DOHH2 (cell line): ENCODE results near the gene CENPP.
A peak's percentile ranks its signal among the peaks of the same experiment; 100 is the strongest.
"Not testable (repeated sequence)": the region's sequence is repeated elsewhere in the genome, so short reads cannot be mapped to it uniquely, and the experiment has no call there.

Experiments
- H3F3A ChIP-seq: fragments of 200-600 bp; sonication (generic), shearing (Covaris generic); 2 replicates; pipeline ENCODE4 v1.6.0; 2016; ENCODE audit warnings: antibody characterized with exemption, mild to moderate bottlenecking; ENCODE audit not compliant: control insufficient read depth, insufficient read depth
- H3K27ac ChIP-seq: fragments of 200-600 bp; sonication (generic); 2 replicates; pipeline ENCODE4 v1.5.1; 2014; ENCODE audit warnings: low read depth, mild to moderate bottlenecking, low read length, moderate library complexity
- H3K27me3 ChIP-seq: fragments of 200-600 bp; sonication (generic); 2 replicates; pipeline ENCODE4 v1.6.1; 2014; ENCODE audit warnings: mild to moderate bottlenecking, low read length, mixed read lengths; ENCODE audit not compliant: control insufficient read depth
- H3K36me3 ChIP-seq: fragments of 200-600 bp; sonication (generic); 2 replicates; pipeline ENCODE4 v1.6.1; 2014; ENCODE audit warnings: mild to moderate bottlenecking, low read length, moderate library complexity, mixed read lengths; ENCODE audit not compliant: control insufficient read depth
- H3K4me1 ChIP-seq: fragments of 200-600 bp; sonication (generic); 2 replicates; pipeline ENCODE4 v1.6.1; 2014; ENCODE audit warnings: mild to moderate bottlenecking, low read length, mixed read lengths; ENCODE audit not compliant: control insufficient read depth
- H3K4me2 ChIP-seq: fragments of 200-600 bp; sonication (generic); 2 replicates; pipeline ENCODE4 v1.6.0; 2014; ENCODE audit warnings: mild to moderate bottlenecking, low read length, moderate library complexity
- H3K4me3 ChIP-seq: fragments of 200-600 bp; sonication (generic); 2 replicates; pipeline ENCODE4 v1.5.1; 2014; ENCODE audit warnings: mild to moderate bottlenecking, low read length, mixed read lengths
- H3K79me2 ChIP-seq: fragments of 200-600 bp; sonication (generic); 2 replicates; pipeline ENCODE4 v1.6.1; 2014; ENCODE audit warnings: mild to moderate bottlenecking, low read length, mixed read lengths; ENCODE audit not compliant: control insufficient read depth
- H3K9me2 ChIP-seq: fragments of 200-600 bp; sonication (generic); replicated peaks from 2 replicates; pipeline ENCODE4 v1.6.1; 2014; ENCODE audit warnings: mild to moderate bottlenecking, low read length, mixed read lengths; ENCODE audit not compliant: control insufficient read depth
- H3K9me3 ChIP-seq: fragments of 200-600 bp; sonication (generic); 2 replicates; pipeline ENCODE4 v1.6.1; 2014; ENCODE audit warnings: antibody characterized with exemption, low read length, mixed read lengths; ENCODE audit not compliant: control insufficient read depth, insufficient read depth
- H4K20me1 ChIP-seq: fragments of 200-600 bp; sonication (generic); 2 replicates; pipeline ENCODE4 v1.6.0; 2014; ENCODE audit warnings: low read depth, mild to moderate bottlenecking, antibody characterized with exemption, low read length, moderate library complexity; ENCODE audit not compliant: control insufficient read depth, insufficient read depth
- EZH2phosphoT487 ChIP-seq: fragments of 200-600 bp; sonication (generic); IDR thresholded peaks from 2 replicates; pipeline ENCODE4 v1.6.1; 2017; ENCODE audit warnings: borderline replicate concordance, mild to moderate bottlenecking, antibody characterized with exemption, low read length, moderate library complexity, mixed read lengths
- TF ChIP-seq, protein P1 (sequence below): fragments of 200-600 bp; sonication (generic); IDR thresholded peaks from one replicate; pipeline ENCODE4 v1.5.1; 2014; ENCODE audit warnings: antibody characterized with exemption, mild to moderate bottlenecking, low read depth, low read length; ENCODE audit not compliant: poor library complexity, severe bottlenecking

CENPP gene

DNA sequence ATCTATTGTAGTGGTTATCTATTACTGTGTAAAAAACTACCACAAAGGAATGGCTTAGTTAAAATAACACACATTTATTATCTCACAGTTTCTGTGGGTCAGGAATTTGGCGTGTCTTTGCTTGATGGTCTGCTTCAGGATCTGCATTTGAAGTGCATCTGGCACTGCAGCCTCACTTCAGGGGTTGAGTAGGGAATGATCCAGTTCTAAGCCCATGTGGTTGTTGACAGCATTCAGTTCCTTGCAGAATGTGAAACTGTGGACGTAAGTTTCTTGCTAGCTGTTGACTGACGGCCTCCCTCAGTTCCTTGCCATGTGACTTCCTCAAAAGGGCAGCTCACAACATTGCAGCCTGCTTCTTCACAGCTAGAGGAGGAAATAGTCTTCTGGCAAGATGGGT is 80.7 kb downstream of the CENPP start:
- Histone ChIP-seq H3K9me2 (no peaks in the 10 kb centered on the region), H3F3A (no peaks in the 10 kb centered on the region), H3K36me3 (no peaks in the 10 kb centered on the region), H3K9me3 (no peaks in the 10 kb centered on the region), H3K79me2 (no peaks in the 10 kb centered on the region), H3K4me3 (peak overlapping the region; percentile 41), H3K27ac (no peak overlapping the region), H3K4me2 (peak overlapping the region; percentile 59), H3K27me3 (no peaks in the 10 kb centered on the region), H4K20me1 (no peaks in the 10 kb centered on the region), H3K4me1 (peaks cover 16% of the 10 kb centered on the region)
- TF ChIP-seq, protein P1, sequence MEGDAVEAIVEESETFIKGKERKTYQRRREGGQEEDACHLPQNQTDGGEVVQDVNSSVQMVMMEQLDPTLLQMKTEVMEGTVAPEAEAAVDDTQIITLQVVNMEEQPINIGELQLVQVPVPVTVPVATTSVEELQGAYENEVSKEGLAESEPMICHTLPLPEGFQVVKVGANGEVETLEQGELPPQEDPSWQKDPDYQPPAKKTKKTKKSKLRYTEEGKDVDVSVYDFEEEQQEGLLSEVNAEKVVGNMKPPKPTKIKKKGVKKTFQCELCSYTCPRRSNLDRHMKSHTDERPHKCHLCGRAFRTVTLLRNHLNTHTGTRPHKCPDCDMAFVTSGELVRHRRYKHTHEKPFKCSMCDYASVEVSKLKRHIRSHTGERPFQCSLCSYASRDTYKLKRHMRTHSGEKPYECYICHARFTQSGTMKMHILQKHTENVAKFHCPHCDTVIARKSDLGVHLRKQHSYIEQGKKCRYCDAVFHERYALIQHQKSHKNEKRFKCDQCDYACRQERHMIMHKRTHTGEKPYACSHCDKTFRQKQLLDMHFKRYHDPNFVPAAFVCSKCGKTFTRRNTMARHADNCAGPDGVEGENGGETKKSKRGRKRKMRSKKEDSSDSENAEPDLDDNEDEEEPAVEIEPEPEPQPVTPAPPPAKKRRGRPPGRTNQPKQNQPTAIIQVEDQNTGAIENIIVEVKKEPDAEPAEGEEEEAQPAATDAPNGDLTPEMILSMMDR, result no peak
- TF ChIP-seq EZH2phosphoT487, result no peak

DNA sequence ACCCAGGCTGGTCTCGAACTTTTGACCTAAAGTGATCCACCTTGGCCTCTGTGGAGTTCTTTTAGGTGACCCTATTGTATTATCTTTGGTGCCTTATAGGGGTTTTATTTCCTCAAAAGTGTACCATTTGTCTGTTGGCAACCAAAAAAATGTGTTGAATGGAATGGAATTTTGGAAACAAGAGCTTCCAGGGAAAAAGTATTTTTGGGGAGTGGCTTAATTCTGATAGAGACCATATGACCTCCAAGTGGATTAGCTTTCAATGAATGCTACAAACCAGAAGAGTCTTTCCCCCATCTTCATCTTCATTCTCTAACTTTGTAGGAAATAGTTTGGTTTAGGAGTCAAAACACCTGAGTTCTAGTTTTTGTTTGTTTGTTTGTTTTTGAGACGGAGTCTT is 82.1 kb downstream of the CENPP start:
- no peak overlapping the region for H3K4me2 ChIP-seq
- no peaks in the 10 kb centered on the region for H3K9me2 ChIP-seq
- no peaks in the 10 kb centered on the region for H3K36me3 ChIP-seq
- no peak for TF ChIP-seq EZH2phosphoT487
- TF ChIP-seq, protein P1, result no peak
- no peaks in the 10 kb centered on the region for H3K79me2 ChIP-seq
- H3K9me3 ChIP-seq, result no peaks in the 10 kb centered on the region
- H3K4me3 ChIP-seq, result no peak overlapping the region
- H3F3A ChIP-seq, result no peaks in the 10 kb centered on the region
- H3K27ac ChIP-seq, result no peak overlapping the region
- H3K27me3 ChIP-seq, result no peaks in the 10 kb centered on the region
- H3K4me1 ChIP-seq, result peaks cover 16% of the 10 kb centered on the region
- H4K20me1 ChIP-seq, result no peaks in the 10 kb centered on the region

DNA sequence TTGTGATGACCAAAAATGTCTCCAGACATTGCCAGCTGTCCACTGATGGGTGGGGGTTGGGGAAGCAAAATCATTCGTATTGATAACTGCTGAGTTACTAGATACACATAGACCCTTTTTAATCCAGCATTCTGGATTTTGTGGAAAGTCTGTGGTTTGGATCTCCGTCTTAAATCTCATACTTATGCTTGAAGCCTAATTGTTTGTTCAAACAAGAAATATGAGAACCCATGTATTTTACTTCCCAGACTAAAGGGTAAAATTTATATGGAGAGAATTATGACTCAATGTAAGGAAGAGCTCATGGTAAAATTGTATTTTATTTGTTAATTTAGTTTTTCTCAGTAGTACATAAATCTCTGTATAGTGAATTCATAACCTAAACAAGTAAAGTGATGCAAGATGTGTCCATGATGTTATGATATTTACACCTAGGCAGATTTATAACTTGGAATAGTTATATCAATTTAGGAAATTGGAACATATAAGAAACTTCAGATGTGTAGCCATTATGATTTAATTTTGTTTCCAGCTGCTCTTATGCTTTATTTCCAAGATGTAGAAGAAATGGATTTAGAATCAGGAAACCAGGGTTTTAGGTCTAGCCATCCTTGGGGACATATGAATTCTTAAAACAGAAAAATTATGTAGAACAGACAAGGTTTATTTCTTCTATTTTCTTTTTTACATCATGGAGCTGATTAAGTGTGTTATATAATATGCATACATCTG is 83.2 kb downstream of the CENPP start:
- no peaks in the 10 kb centered on the region for H3K36me3 ChIP-seq
- no peak overlapping the region for H3K4me3 ChIP-seq
- peaks cover 21% of the 10 kb centered on the region for H3K4me1 ChIP-seq
- H3K79me2 ChIP-seq, result no peaks in the 10 kb centered on the region
- H3F3A ChIP-seq, result no peaks in the 10 kb centered on the region
- H3K27ac ChIP-seq, result no peak overlapping the region
- H3K27me3 ChIP-seq, result no peaks in the 10 kb centered on the region
- no peaks in the 10 kb centered on the region for H3K9me2 ChIP-seq
- H3K4me2 ChIP-seq, result no peak overlapping the region
- TF ChIP-seq EZH2phosphoT487, result no peak
- H3K9me3 ChIP-seq, result no peaks in the 10 kb centered on the region
- 0 out of 2 replicates have a peak, but pooled peaks cover 4% of the 10 kb centered on the region for H4K20me1 ChIP-seq

- H3K27ac ChIP-seq, H3K36me3 ChIP-seq, H3K9me2 ChIP-seq, H3K4me3 ChIP-seq, H3K27me3 ChIP-seq, H3K9me3 ChIP-seq, H4K20me1 ChIP-seq, H3K4me2 ChIP-seq, H3K79me2 ChIP-seq, H3F3A ChIP-seq: not testable (repeated sequence)
- peaks cover 28% of the 10 kb centered on the region for H3K4me1 ChIP-seq
Measured at GRCh38 chr9:92411157-92411556, 85.4 kb downstream of the CENPP start.
